Dedifferentiated amniotic fluid mesenchymal stem cell (primary cell): ENCODE results near the gene HRC.
"Not testable (repeated sequence)": the region's sequence is repeated elsewhere in the genome, so short reads cannot be mapped to it uniquely, and the experiment has no call there.

Experiments used
- DNase-seq: peaks from one replicate; pipeline ENCODE4 v3.0.0-alpha.2; 2016; ENCODE audit errors: extremely low spot score

The HRC gene

DNA sequence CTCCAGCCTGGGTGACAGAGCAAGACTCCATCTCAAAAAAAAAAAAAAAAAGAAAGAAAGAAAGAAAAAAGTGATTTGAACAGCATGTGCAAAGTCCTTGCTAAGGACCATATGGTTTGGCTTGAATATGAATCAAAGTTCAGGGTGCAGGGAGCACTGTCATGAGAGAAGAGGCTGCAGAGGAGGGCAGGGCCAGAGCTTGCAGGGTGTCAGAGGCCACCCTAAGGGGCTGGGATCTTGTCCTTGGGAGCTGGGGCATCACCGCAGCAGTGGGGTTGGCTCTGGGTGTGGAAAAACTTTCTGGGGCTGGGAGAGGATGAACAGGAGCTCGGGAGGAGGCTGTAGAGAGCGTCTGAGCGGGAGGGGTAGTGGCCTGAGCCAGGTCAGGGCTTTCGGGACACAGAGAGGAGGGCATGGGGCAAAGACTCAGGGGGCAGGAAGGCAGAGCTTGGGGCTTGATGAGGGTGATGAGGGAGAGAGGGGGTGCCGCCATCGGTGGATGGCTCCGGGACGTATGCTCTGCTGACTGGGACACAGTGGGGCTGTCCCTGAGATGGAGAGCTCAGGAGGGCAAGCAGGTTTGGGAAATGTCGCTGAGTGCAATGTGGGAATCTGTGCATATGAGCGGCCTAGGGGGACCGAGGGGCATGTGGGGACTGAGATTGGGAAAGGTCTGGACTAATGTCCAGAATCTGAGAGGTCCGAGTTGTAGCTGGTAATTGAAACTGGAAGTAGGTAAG, 5.4 kb upstream of the HRC start:
- DNase-seq: no peak

DNA sequence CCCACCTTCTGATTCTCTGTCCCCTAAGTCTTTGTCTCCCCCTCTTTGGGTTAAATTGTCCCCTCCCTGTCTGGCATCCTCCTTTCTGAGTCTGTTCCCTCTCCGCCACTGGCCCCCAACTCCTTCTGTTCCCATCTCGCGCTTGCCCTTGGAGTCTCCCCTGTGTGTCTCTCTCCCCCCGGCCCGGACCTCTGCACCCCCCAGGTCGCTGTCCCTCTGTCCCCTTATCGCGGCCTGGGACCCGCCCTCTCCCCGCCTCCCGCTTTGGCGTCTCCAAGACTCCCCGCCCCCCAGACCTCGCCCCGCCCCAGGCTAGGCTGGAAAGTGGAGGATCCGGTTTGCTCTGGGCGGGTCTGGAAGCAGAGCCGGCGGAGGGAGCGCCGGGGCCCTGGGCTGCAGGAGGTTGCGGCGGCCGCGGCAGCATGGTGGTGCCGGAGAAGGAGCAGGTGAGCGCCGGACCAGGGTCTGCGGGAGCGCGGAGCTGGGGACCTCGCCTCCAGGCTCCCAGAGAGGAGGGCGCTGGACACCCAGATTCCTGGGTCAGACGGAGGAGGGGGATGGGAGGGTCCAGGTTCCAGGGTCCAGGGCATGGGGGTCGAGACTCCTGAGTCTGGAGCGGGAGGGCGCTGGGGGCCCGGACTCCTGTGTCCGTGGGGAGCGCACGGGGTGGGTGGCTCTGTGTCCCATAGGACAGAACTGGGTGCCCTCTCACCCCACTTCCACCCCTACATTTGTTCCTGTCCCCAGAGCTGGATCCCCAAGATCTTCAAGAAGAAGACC, 2.4 kb upstream of the HRC start, which contains the start of gene TRPM4:
Gene TRPM4 (plus strand): TSS at position 348 of the 780 bp plus-strand sequence. CDS start 75 bp downstream, at position 423.
- DNase-seq: peak; percentile 58

DNA sequence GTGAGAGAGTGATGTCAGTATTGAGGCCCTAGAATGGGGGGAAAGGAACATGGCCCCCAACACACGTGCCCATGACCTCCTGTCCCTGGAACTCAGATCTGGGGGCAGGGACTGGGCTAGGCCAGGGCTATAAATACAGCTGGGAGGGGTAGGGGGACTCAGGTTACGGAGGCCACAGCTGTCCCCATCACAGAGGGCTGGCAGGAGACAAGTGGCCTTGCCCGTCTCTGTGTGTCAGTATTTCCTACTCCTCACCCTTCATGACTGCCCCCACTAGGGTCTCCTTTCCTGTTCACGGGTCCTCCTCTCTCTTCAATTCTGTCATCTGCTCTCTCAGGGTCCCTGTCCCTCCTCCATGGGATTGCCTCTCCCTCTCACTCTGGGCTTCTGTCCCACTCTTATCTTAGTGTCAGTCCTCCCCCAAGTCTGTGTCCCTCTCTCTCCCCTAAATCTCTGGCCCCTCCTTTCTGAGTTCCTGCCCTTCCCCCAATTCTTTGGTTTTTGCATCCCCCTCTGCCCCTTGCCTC, 687 bp upstream of the HRC start:
- DNase-seq: no peak

DNA sequence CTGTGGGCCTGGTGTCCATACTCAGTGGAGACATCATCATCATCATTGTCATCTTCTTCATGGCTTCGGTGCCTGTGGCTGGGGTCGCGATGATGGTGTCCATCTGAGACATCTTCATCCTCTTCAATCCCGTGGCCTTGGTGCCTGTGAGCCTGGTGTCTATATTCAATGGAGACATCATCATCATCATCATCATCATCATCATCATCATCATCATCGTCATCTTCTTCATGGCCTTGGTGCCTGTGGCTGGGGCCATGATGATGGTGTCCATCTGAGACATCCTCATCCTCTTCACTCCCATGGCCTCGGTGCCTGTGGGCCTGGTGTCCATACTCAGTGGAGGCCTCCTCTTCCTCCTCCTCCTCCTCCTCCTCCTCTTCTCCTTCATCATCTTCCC, 917 bp downstream of the HRC start:
- DNase-seq: no peak

- DNase-seq: no peak
Observed at GRCh38 chr19:49153167-49153809, 1.9 kb downstream of the HRC start.

GRCh38 chr19:49152119-49152550, 3.1 kb downstream of the HRC start:
- no peak for DNase-seq

DNA sequence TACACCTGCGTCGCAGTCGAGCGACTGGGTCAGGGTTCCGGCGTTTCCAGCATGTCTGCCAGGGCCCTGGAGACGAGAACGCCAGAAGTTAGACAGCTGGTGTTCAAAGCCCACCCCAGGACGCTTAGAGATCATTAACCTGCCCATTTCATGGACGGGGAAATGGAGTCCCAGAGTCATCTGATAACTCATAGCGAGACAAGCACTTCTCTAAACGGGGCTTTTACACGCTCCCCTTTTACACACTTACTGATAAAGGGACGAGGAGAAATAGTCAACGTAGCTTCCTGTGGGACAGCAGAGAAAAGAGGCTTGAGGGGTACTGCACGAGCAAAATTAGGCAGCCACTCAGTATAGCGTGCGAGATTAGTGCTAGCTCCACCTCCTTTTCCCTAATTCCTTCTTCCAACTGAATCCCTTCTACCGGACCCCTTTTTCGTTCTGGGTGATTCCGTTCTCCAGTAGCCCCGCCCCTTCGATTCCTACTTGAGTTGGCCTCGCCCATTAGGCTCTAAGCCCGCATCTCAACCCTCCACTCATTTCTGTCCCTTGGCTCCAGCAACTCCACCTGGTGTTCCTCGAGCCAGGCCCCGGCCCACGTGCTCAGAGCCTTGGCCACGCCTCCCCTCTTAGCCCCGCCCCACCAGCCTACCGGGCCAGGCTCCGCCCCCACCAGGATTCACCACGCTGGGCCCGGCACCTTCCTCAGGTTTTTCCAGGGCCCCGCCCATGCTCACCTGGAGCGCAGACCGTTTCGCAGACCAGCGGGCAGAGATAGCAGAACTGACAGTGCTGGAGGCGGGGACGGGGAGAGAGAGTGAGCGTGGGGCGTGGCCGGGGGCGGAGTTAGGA, 3.7 kb downstream of the HRC start:
- DNase-seq: no peak

DNA sequence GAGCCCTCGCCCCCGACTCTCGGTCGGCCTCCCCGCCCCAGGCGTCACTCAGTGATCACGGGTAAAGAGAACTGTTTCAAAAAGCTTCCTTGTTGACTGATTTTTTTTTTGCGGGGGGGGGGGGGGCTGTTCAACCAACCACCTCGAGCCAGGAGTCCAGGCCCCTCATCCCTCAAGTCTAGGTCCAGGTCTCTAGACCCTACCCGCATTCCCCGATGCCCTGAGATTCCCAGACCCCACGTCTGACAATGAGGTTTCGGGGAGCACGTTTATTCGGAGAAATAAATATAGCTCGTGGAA, 4.3 kb downstream of the HRC start:
- no peak for DNase-seq

DNA sequence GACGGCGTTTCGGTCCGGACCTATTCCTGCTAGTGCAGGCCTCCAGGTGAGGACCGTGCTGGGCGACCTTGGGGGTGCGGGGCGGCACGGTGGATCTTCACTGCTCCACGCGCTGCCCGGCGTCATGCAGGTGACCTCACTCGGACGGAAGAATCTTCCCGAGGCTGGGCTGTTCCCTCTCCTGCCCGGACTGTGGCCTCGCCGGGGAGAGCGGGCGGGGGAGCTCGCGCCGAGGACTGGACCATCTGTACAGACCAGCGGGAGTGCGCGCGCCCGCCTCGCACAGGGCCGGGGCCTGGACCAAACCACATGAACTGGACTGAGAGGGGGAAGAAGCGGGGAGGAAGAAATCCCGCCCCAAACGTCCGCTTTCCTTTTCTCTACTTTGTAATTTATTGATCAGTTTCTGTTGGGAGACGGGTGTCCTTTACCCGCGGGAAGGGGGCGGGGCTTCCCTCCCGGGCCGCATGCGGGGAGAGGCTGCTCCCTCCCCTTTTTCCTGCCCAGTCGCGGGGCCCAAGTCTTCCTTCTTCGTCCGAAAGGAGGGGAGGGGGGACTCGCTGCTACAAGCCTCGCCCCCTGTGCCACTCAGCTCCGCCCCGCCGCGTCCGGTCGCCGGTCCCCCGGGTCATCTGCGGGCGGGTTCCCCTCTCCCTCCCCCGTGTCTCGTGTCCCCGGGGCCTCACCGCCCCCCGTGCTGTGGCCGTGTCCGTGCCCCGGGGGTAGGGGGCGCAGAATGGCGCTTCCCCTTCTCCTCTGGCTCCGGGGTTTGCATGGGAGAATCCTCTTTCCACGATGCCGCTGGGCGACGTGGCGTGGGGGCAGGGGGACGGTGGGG, 4.9 kb downstream of the HRC start:
- peak; percentile 67 for DNase-seq

DNA sequence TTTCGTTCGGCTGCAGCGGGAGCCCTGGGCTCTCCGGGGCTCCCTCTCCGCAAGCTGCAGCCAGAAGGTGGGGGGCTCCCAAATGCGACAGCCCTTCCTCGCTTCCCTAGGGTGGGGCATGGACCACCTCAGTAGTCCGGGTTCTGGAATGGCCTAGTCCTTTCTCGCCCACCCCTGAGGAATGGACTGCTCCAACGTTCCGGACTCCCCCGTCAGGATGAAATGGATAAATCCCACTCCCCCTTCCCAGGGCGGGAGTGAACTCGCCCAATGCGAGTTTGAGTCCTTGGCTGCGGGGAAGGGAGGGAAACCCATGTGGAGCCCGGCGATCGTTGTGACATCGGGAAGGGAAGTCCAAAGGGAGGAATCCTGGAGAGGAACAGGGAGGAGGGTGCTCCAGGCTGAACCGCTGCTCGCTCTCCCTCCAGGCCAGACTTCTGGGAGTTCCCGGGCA, 5.5 kb downstream of the HRC start:
- peak; percentile 73 for DNase-seq

GRCh38 chr19:49148784-49149651, 6.2 kb downstream of the HRC start:
- peak; percentile 85 for DNase-seq

DNA sequence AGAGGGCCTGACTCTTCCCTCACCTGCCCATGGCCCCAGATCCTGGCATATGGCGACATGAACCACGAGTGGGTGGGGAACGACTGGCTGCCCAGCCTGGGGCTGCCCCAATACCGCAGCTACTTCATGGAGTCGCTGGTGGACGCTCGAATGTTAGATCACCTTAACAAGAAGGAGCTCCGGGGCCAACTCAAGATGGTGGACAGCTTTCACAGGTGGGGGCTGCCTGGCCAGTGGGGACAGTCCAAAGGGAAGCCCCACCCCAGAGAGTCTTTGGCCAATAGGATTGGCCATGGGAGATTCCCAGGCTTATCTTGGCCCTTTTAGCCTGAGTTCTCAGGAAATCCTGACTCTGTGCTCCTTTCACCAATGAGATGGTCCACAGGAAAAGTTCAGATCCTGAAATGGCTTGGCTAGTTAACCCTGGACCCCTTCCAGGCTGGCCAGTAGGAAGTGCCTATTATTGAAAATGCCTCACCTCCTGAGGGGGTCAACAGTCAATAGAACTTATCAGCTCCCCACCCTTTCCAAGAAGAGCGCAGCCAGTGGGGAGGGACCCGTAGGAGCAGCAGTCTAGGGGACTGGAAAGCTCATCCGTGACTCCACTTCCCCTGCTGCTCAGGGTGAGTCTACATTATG, 7.0 kb downstream of the HRC start:
- no peak for DNase-seq

DNA sequence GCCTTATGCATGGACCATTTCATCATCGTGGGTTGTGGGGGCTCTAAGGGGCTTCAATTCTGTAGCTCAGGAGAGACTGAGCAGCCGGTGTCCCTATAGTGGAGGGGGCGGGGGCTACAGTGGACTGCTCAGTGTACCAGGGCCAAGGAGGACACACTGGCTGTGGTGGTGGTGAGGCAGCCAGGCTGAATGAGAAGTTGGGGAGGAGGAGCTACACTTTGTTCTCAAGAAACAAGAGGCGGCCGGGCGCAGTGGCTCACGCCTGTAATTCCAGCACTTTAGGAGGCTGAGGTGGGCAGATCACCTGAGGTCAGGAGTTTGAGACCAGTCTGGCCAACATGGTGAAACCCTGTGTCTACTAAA, 8.8 kb downstream of the HRC start:
- DNase-seq: not testable (repeated sequence)

DNA sequence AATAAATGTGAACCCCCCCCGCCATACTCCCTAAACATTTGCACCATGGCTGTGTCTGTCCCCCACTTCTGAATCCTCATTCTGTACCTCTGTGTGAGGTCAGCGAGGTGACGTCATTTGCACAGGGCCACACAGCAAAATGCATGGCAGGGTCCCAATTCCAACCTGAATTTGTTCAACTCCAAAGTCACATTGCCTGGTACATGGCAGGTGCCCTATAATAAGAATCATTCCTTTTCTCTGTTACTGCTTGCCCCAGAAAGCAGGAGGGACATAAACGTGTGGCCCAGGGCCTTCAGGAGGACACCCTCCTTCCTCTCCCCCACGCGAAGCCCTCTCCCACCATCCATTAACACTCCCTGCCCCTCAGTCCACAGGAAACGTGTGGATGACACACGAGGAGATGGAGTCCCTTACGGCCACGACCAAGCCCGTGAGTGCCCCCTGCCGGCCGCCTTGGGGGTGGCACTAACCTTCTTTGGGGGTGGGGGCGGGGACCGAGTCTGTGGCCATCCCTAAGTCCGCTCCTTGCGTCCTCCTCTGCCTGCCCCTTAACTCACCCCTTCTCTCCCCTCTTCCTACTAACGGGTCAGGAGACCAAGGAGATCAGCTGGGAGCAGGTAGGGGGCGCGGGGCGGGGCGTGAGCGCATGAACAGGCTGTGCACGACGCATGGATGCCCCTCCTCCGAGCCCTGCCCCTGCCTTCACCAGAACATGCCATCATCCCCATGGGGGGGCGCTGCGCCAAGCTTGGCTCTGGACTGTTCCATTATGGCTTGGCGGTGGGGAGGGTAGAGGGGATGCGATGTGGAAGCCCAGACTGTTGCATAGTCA, 9.4 kb downstream of the HRC start:
- DNase-seq: peak; percentile 42

DNA sequence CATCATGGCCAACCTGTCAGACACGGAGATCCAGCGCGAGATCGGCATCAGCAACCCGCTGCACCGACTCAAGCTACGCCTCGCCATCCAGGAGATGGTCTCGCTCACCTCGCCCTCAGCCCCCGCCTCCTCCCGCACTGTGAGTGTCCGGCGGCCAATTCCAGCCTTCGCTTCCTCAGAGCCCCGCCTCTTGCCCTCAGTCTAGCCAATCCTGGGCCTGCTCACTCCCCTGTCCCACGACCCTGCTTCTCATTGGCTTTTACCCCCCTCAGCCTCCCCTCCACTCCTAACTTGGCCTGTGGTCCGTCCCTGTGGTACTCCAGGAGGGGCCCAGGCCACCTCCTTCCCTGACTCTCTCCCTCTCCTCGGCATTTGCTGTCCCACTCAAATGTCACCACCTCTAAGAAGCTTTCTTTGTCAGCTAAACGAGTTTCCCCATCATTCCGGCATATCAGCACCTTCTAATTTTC, 12.3 kb downstream of the HRC start:
- DNase-seq: peak; percentile 89

GRCh38 chr19:49141352-49141751, 13.8 kb downstream of the HRC start:
- no peak for DNase-seq

DNA sequence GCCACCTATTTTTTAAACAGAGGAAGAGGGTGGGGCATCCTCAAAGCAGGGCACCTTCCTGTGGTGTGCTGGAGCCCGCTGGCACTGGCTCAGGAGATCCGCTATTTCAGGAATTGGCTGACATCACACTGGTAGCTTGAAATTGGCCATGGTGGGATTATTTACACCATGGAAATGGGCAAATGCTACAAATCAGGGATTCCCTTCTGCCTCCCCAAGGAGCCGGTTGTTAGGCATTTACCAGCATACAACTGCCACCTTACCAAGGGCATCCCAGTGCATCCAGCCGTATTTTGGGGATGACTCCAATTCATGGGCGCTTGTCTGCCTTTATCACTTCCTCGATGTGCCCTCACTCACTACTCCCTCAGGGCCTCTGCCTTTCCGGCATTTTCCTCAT, 14.2 kb downstream of the HRC start:
- DNase-seq: no peak

- no peak for DNase-seq
Observed at GRCh38 chr19:49136771-49137171, 18.4 kb downstream of the HRC start.
